GM19372 (cell line): ENCODE results near the gene CKS1B.
A peak's percentile ranks its signal among the peaks of the same experiment; 100 is the strongest.
"Not testable (repeated sequence)": the region's sequence is repeated elsewhere in the genome, so short reads cannot be mapped to it uniquely, and the experiment has no call there.

Experiments used
- ATAC-seq: cut with Tn5 transposase; IDR thresholded peaks from one replicate; pipeline ENCODE4 v1.9.1; 2021; ENCODE audit warnings: mild to moderate bottlenecking, low read depth, moderate library complexity; ENCODE audit not compliant: unreplicated experiment

The CKS1B gene

GRCh38 chr1:154962156-154962749 is 12.2 kb upstream of the CKS1B start:
- no peak for ATAC-seq

DNA sequence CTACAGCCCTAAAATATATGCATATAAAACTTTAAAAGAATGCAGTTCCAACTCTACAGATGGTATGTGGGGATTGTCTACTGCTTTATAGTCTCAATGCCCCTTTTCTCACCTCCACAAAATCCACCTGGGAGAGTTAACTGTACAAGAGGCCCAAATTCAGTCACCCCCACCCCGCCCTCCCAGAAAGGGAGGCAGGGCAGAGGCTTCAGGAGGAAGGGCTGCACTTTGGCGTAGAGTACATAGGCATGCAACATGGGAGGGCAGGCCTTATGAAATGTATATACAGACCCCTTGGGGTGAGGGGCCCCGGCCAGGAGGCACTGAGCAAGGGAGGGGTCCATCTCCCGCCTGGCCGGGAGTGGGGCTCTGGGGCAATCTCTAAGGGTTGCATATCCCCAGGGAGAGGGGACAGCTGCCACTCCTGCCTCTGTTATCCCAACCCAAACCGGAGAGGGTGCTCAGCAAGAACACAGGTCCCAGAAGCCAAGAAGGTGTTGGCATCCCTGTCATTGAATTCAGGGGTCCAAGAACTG is 11.6 kb upstream of the CKS1B start:
- ATAC-seq, result no peak

- ATAC-seq, result no peak
These were observed 10.8 kb upstream of the CKS1B start for GRCh38 chr1:154963643-154964042.

DNA sequence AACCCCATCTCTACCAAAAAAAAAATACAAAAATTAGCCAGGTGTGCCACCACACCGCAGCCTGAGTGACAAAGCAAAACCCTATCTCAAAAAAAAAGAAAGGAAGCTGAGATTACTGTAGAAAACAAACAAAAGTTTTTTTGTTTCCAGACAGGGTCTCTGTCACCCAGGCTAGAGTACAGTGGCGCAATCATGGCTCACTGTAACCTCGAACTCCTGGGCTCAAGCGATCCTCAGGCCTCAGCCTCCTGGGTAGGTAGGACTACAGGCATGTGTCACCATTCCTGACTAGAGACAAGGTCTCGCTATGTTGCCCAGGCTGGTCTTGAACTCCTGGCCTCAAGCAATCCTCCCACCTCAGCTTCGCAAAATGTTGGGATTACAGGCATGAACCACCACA is 10.1 kb upstream of the CKS1B start:
- no peak for ATAC-seq

DNA sequence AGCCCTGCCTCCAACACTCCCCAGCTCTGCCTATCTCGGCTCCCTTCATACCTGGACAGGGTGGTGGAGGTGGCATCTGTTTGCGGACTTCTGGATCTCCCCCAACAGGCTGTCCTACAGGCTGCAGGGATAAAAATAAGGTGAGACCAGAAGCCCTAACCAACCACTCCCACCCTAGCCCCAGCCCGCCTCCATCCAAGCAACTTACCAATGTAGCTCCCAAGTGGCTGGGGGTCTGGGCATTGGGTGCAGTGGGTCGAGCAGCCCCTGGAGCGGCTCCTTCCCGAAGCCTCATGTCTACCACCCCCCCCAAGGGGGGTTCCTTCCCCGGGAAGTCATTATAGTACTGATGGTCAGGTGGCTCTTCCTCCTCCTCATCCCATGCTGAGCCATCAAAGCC is 8.4 kb upstream of the CKS1B start:
- ATAC-seq, result no peak

GRCh38 chr1:154967331-154967950 is 7.0 kb upstream of the CKS1B start:
- ATAC-seq, result no peak

DNA sequence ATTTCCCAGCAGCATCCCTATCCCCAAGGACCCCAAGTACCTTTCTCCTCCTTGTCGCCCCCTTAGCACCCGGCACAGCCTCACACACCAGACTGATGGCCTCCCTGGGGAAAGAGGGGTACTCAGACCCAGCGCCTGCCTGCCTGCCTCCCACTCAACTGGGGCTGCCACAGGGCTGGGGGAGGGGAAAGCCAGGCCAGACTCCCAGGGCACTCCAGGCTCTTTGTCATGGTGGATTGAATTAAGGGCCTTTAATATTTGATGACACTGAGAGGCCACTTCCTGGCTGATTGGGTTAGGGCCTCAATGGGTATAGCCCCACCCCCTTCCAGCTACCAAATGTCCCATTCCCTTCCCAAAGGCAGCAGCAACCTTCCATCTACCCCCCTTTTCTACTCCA is 5.8 kb upstream of the CKS1B start:
- ATAC-seq, result no peak

DNA sequence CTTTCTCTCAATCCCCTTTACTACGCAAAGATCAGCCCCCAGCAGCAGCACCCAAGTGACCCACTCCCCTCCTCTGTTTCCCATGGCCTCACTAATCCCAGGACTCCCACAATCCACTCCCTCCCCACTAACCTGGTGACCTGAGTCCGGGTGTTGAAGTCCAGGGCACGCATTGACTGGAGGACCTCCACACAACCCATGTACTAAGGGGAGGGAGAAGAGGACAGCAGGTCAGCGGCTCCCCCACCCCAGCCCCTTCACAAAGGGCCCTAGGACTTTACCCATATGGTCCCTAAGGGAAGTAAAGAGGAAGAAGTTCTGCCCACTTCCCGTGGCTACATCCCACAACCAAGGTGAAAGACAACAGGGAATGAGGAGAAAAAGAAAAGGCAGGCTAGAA is 5.2 kb upstream of the CKS1B start:
- no peak for ATAC-seq

GRCh38 chr1:154969860-154970452 is 4.5 kb upstream of the CKS1B start:
- no peak for ATAC-seq

GRCh38 chr1:154970631-154971340 is 3.7 kb upstream of the CKS1B start, which contains the start of gene SHC1:
Gene SHC1, minus strand, starts transcription at chr1:154970747. Its CDS starts 221 bp downstream, at chr1:154970526.
- no peak for ATAC-seq

DNA sequence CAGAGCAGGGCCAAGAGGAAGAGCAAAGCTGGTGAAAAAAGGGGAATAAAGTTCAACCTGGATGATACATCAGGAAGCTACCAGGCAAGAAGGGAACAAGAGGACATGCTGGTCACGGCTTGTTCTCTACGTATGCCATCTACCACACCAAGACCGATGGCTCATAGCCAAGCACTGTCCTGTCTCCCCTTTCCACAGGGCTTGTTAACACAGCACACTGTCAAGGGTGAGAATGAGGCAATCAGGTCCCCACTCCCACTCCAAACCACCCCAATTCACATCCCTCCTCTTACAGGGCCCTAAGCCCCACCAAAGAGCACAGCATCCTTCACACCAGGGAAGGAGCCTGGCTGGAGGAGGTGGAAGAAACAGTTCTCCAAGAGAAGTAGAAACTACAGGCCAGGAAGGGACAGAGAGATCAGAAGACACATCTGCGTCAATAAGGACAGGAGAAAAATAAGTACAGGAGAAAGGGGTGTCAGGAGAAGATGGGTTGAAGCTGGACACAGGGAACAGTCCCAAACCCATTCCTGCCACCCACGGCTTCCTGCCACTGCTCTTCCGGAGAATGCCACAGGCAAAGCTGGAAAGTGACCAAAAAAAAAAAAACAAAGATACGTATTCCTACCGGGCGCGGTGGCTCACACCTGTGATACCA is 3.0 kb upstream of the CKS1B start:
- no peak for ATAC-seq

DNA sequence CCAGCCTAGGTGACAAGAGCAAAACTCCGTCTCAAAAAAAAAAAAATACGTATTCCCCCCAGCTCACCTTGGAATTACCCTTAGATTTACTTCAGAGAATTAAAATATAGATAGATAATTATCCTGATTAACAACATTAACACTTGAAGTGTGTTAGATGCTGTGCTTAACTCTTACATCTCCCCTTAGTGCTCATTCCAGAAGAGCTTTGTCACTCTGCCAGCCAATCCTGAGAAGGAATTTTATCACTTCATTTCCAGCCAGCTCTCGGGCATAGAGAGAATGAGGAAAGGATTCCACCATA is 2.3 kb upstream of the CKS1B start:
- ATAC-seq, result no peak

DNA sequence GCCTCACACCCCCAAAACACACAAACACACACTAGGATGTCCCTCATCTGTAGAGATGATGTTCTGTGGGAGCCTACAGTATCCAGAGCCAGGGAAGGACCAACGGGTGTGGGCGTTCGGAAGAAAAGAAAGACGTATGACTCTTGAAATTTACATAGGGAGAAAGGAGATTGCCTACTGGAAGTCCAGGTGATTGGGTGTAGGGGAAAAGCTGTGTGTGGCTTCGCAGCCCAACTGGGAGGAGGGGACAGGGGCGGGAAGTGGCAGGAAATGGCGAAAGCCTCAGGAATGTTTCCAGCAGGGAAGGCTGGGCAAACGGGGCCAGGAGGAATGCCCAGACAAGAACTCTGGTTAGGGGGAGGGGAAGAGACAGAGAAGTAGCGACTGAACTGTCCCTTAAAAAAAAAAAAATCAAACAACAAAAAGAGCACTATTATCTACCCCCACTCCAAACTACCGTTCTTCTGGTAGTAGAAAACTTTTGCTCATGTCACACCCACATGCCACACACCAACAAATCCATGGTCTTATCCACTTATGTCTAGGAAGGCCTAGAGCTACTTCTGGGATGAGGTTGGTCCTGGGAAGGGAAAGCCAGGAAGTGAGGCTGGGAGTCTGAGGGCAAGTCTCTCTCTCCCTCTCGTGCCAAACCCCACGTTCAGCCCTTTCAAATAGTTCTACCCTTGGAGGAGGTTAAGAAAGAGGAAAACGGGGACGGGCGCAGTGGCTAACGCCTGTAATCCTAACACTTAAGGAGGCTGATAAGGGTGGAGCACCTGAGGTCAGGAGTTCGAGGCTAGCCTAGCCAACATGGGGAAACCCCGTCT is 1.8 kb upstream of the CKS1B start:
- no peak for ATAC-seq

DNA sequence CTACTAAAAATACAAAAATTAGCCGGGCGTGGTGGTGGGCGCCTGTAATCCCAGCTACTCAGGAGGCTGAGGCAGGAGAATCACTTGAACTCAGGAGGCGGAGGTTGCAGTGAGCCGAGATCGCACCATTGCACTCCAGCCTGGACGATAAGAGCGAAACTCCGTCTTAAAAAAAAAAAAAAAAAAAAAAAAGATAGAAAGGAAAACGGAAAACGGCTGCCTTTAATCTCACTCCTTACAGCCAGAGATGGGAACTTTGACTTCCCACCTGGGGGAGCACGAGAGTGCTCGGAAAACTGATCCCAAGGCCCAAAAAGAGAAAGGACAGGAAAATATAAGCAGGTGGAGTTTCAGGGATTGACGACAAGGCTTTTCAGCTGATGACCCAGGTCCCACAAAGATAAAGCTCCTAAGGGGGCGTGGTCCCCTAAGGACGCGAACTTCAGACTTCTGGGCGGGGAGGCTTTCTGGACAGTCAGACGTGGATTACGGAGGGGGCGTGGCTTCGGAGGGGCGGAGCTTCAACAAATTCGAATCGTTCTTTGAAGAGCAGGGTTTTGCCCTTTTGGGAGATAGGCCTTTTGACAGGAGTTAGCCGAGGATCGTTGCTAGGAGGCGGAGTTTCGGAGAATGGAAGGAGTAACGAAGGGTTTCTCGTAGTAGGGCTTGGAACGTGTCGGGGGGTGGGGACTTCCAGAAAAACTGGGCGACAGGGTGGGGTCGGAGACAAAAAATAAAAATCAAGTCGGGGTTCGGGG is 958 bp upstream of the CKS1B start:
- no peak for ATAC-seq

- peak; percentile 44 for ATAC-seq
These were observed 427 bp downstream of the CKS1B start for GRCh38 chr1:154974808-154975408.

DNA sequence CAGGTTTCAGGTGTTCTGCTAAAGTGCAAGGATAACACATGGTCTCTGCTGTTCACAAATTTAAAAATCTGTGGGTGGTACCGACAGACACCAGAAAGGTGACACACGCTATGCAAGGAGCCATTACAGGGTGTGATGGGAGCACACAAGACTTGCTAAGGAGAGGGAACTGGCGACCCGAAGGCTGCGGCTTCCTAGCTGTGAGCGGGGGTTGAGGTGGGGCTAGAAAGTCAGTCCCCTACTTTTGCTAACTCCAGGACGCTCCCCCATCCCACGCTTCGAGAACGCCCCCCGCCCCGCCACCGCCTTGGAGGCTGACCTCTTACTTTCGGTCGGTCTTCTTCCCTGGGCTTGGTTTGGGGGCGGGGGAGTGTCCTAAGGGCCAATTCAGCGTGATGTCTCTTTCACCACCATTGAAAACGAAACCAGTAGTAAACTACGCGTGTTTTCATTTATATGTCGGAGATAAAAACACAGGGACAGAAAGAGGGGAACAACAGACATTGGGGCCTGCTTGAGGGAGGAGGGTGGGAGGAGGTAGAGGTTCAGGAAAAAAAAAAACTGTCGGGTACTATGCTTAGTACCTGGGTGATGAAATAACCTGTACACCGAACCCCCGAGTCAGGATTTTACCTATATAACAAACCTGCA is 1.1 kb downstream of the CKS1B start:
- no peak for ATAC-seq

- ATAC-seq, result not testable (repeated sequence)
These were observed 3.3 kb downstream of the CKS1B start for GRCh38 chr1:154977762-154978161.

- ATAC-seq, result no peak
These were observed 3.9 kb downstream of the CKS1B start for GRCh38 chr1:154978360-154978759.
